C4-2B (cell line): Measurements from ENCODE around the gene TLR4.

ENCODE experiments used
- CTCF ChIP-seq: fragments of 450-650 bp; conservative IDR thresholded peaks from 2 replicates; pipeline ENCODE4 v1.5.1; 2017; ENCODE audit warnings: mild to moderate bottlenecking
- ZFX ChIP-seq: fragments of 450-650 bp; IDR thresholded peaks from 2 replicates; pipeline ENCODE4 v1.6.1; 2017

GRCh38 chr9:117682955-117683710 is 21.1 kb upstream of the TLR4 start:
- TF ChIP-seq CTCF (no peak), ZFX (no peak)
